HG03103 (cell line): ENCODE results near the gene EPS15.
"Not testable (repeated sequence)": the region's sequence is repeated elsewhere in the genome, so short reads cannot be mapped to it uniquely, and the experiment has no call there.

Experiments
- ATAC-seq: cut with Tn5 transposase; IDR thresholded peaks from one replicate; pipeline ENCODE4 v1.9.1; 2021; ENCODE audit warnings: low read depth; ENCODE audit not compliant: unreplicated experiment

EPS15 gene

GRCh38 chr1:51549016-51549619 is 30.1 kb upstream of the EPS15 start:
- no peak for ATAC-seq

GRCh38 chr1:51543858-51544257 is 24.8 kb upstream of the EPS15 start:
- ATAC-seq: no peak

GRCh38 chr1:51542158-51542953 is 23.3 kb upstream of the EPS15 start:
- no peak for ATAC-seq

- no peak for ATAC-seq
Measured at GRCh38 chr1:51541313-51542050, 22.4 kb upstream of the EPS15 start.

- no peak for ATAC-seq
Measured at GRCh38 chr1:51537568-51537967, 18.5 kb upstream of the EPS15 start.

GRCh38 chr1:51535006-51535592 is 16.0 kb upstream of the EPS15 start:
- no peak for ATAC-seq

GRCh38 chr1:51534447-51534846 is 15.4 kb upstream of the EPS15 start:
- ATAC-seq: no peak

- no peak for ATAC-seq
Measured at GRCh38 chr1:51532853-51533252, 13.8 kb upstream of the EPS15 start.

- not testable (repeated sequence) for ATAC-seq
Measured at GRCh38 chr1:51530447-51530846, 11.4 kb upstream of the EPS15 start.

- no peak for ATAC-seq
Measured at GRCh38 chr1:51527144-51527543, 8.1 kb upstream of the EPS15 start.

GRCh38 chr1:51526248-51526647 is 7.2 kb upstream of the EPS15 start:
- ATAC-seq: no peak

GRCh38 chr1:51525295-51525694 is 6.2 kb upstream of the EPS15 start:
- no peak for ATAC-seq

- ATAC-seq: no peak
Measured at GRCh38 chr1:51524817-51525216, 5.8 kb upstream of the EPS15 start.

GRCh38 chr1:51523931-51524330 is 4.9 kb upstream of the EPS15 start:
- ATAC-seq: no peak

- no peak for ATAC-seq
Measured at GRCh38 chr1:51520700-51521248, 1.7 kb upstream of the EPS15 start.

GRCh38 chr1:51519865-51520699 is 1.0 kb upstream of the EPS15 start:
- no peak for ATAC-seq

- ATAC-seq: peak; percentile 26
Measured at GRCh38 chr1:51518586-51519047, 449 bp downstream of the EPS15 start.

GRCh38 chr1:51518033-51518585 is 957 bp downstream of the EPS15 start:
- peak; percentile 32 for ATAC-seq

GRCh38 chr1:51517361-51518032 is 1.6 kb downstream of the EPS15 start:
- no peak for ATAC-seq
